ENCODE data around the gene RSAD1.
"Not testable (repeated sequence)": the region's sequence is repeated elsewhere in the genome, so short reads cannot be mapped to it uniquely, and the experiment has no call there.

Gene RSAD1

DNA sequence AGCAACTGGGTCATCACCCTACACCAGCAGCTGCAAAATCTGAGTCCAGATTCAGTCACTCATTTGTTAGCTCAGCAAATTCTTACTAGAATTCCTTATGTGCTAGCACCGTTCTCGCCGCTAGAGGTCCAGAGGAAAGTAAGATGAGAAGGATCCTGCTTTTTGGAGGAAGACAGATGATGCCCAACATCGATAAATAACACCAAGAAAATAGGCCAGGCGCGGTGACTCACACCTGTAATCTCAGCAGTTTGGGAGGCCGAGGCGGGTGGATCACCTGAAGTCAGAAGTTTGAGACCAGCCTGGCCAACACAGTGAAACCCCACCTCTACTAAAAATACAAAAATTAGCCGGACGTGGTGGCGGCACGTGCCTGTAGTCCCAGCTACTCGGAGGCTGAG is 5.9 kb upstream of the RSAD1 start:
- in situ Hi-C loops (cut with MboI; ENCODE audit: low sequenced_read_pairs); H3K27me3 ChIP-seq (ENCODE audit: low read depth); DNase-seq (ENCODE audit: low spot score in 2 of 2); H3K9me3 ChIP-seq; H3K4me3 ChIP-seq; H3K4me1 ChIP-seq; H3K36me3 ChIP-seq (replicated peaks): not testable (repeated sequence)

DNA sequence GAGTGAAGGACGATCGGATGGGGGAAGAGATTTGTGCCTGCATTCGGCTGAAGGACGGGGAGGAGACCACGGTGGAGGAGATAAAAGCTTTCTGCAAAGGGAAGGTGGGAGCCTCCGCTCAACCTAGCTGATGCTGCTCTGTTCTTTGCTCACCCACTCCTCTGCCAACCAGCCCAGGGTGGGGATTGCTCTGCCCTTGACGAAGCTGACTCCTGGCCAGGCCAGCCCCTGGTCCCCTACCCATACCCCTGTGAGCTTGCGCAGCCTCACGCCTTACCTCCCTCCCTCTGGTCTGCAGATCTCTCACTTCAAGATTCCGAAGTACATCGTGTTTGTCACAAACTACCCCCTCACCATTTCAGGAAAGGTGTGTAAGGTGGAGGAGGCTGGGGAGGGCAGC is 4.8 kb upstream of the RSAD1 start:
- no peak for DNase-seq (ENCODE audit: low spot score in 2 of 2)
- H3K27me3 ChIP-seq (ENCODE audit: low read depth) = no peaks in the 10 kb centered on the region
- H3K9me3 ChIP-seq = no peaks in the 10 kb centered on the region
- H3K4me3 ChIP-seq = no peak overlapping the region
- H3K36me3 ChIP-seq (replicated peaks) = no peaks in the 10 kb centered on the region
- peaks cover 4% of the 10 kb centered on the region; the same call in 1 of the 2 replicates for H3K4me1 ChIP-seq
- in situ Hi-C loops (cut with MboI; ENCODE audit: low sequenced_read_pairs) = no loop called here

DNA sequence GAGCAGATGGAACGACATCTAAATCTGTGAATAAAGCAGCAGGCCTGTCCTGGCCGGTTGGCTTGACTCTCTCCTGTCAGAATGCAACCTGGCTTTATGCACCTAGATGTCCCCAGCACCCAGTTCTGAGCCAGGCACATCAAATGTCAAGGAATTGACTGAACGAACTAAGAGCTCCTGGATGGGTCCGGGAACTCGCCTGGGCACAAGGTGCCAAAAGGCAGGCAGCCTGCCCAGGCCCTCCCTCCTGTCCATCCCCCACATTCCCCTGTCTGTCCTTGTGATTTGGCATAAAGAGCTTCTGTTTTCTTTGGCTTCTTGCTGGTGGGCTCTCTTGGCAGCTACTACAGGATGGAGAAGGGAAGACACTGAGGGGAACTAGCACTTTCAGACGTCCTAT is 4.1 kb upstream of the RSAD1 start:
- in situ Hi-C loops (cut with MboI; ENCODE audit: low sequenced_read_pairs) = no loop called here
- Histone ChIP-seq H3K4me1 (peaks cover 4% of the 10 kb centered on the region; the same call in 1 of the 2 replicates), H3K27me3 (ENCODE audit: low read depth) (no peaks in the 10 kb centered on the region), H3K9me3 (no peaks in the 10 kb centered on the region), H3K4me3 (no peak overlapping the region), H3K36me3 (replicated peaks) (no peaks in the 10 kb centered on the region)
- DNase-seq (ENCODE audit: low spot score in 2 of 2) = no peak

DNA sequence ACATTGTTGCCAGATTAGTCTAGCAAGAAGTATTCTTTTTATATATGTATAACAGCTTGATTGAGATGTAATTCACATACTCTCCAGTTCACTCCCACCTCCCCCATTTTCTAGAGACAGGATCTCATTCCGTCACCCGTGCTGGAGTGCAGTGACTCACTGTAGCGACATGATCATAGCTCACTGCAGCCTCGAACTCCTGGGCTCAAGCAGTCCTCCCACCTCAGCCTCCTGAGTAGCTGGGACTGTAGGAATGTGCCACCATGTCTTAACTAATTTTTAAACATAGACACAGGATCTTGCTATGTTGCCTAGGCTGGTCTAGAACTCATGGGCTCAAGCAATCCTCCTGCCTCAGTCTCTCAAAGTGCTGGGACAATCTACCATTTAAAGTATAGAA is 3.3 kb upstream of the RSAD1 start:
- Histone ChIP-seq H3K9me3 (no peaks in the 10 kb centered on the region), H3K4me1 (peaks cover 4% of the 10 kb centered on the region; the same call in 1 of the 2 replicates), H3K27me3 (ENCODE audit: low read depth) (no peaks in the 10 kb centered on the region), H3K36me3 (replicated peaks) (peaks cover 5% of the 10 kb centered on the region), H3K4me3 (no peak overlapping the region)
- in situ Hi-C loops (cut with MboI; ENCODE audit: low sequenced_read_pairs) = no loop called here
- DNase-seq (ENCODE audit: low spot score in 2 of 2) = no peak

DNA sequence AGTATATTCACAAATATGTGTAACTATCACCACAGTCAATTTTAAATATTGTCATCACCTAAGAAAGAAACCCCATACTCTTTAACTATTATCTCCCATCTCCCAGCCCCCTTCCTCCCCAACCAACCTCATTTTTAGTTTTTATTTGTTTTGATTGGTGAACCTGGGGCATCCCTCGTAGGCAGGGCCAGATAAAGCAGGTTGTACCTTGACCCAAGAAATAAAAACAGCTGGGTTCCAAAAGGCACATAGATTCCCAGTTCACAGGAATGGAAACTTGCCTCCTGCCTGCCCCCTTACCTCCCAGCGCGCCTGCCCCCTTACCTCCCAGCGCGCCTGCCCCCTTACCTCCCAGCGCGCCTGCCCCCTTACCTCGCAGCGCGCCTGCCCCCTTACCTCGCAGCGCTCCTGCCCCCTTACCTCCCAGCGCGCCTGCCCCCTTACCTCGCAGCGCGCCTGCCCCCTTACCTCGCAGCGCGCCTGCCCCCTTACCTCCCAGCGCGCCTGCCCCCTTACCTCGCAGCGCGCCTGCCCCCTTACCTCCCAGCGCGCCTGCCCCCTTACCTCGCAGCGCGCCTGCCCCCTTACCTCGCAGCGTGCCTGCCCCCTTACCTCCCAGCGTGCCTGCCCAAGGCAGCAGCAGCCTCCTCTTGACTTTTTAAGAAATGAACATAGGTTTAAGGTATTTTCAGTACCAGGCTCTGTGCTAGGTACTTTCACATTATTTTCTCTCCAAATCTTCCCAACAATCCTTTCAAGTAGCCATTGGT is 2.7 kb upstream of the RSAD1 start:
- H3K4me3 ChIP-seq; H3K36me3 ChIP-seq (replicated peaks); DNase-seq (ENCODE audit: low spot score in 2 of 2); in situ Hi-C loops (cut with MboI; ENCODE audit: low sequenced_read_pairs); H3K4me1 ChIP-seq; H3K27me3 ChIP-seq (ENCODE audit: low read depth); H3K9me3 ChIP-seq: not testable (repeated sequence)

DNA sequence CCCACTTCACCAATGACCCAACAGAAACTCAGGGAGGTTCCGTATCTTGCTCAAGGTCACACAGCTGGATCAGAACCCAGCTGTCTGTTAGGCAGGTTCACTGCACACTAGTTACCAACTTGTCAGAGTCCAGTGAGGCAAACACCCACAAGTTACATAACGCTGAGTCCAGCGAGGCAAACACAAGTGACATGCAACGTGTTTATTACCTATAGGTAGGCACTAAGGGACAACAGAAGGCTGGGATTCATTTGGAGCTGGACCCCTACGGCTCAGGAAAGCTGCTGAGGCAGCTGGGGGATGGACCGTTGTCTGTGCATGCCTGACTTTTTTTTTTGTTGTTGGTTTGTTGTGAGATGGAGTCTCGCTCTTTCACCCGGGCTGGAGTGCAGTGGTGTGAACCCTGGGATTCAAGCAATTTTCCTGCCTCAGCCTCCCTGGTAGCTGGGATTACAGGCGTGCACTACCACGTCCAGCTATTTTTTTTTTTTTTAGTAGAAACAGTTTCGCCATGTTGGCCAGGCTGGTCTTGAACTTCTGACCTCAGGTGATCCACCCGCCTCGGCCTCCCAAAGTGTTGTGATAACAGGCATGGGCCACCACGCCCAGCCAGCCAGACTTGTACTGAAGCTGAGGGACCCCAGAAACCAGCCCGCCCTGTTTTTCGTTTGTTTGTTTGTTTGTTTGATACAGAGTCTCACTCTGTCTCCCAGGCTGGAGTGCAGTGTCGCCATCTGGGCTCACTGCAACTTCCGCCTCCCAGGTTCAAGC is 1.9 kb upstream of the RSAD1 start:
- Histone ChIP-seq H3K9me3 (no peaks in the 10 kb centered on the region), H3K4me1 (peaks cover 6% of the 10 kb centered on the region; the same call in 1 of the 2 replicates), H3K27me3 (ENCODE audit: low read depth) (no peaks in the 10 kb centered on the region), H3K4me3 (no peak overlapping the region), H3K36me3 (replicated peaks) (peaks cover 13% of the 10 kb centered on the region)
- in situ Hi-C loops (cut with MboI; ENCODE audit: low sequenced_read_pairs) = no loop called here
- DNase-seq (ENCODE audit: low spot score in 2 of 2) = no peak

DNA sequence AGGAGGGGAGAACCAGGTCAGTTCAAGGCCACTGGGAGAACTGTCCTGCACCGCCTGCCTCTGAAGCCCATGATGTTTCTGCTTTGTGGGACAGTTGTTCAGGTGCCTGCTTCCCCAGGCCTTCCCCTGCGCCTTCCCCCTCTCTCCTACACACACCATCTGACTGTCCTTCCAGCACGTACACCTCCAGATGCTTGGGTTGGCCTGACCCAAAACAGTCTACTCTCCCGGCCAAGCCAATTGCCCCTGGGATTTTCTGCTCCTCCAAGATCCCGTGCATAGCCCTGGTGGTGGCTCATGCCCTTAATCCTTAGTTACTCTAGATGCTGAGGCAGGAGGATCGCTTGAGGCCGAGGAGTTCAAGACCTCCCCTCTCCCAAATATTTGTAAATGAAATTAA is 684 bp upstream of the RSAD1 start:
- no peak for DNase-seq (ENCODE audit: low spot score in 2 of 2)
- no peaks in the 10 kb centered on the region for H3K27me3 ChIP-seq (ENCODE audit: low read depth)
- peaks cover 6% of the 10 kb centered on the region; the same call in 1 of the 2 replicates for H3K4me1 ChIP-seq
- H3K36me3 ChIP-seq (replicated peaks) = peaks cover 24% of the 10 kb centered on the region
- H3K4me3 ChIP-seq = peak overlapping the region; percentile 51
- H3K9me3 ChIP-seq = no peaks in the 10 kb centered on the region
- in situ Hi-C loops (cut with MboI; ENCODE audit: low sequenced_read_pairs) = no loop called here

DNA sequence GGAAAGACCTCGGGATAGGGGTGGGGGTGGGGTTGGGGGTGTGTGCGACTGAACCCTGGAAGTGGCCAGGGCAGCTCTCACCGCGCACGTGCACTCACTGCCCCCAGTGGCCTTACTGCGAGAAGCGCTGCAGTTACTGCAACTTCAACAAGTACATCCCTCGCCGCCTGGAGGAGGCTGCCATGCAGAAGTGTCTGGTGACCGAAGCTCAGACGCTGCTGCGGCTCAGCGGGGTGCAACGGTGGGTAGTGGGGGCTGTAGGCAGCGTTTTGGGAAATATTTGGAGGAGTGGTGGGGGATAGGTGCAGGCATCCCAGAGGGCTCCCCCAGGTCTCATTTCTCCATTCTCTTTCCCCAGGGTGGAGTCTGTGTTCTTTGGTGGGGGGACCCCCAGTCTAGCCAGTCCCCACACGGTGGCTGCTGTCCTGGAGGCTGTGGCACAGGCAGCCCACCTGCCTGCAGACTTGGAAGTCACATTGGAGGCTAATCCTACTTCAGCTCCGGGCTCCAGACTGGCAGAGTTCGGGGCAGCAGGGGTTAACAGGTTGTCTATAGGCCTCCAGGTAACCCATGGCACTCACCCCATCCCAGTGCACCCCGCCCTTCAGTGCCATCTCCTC is 972 bp downstream of the RSAD1 start:
- peaks cover 39% of the 10 kb centered on the region for H3K36me3 ChIP-seq (replicated peaks)
- H3K4me3 ChIP-seq = peak overlapping the region; percentile 51
- peak; percentile 81 to 89 for DNase-seq (ENCODE audit: low spot score in 2 of 2)
- no peaks in the 10 kb centered on the region for H3K9me3 ChIP-seq
- in situ Hi-C loops (cut with MboI; ENCODE audit: low sequenced_read_pairs) = loop anchor here (10.0 kb wide), 1 partner anchor 145 kb away; no protein-coding TSS in a partner anchor
- H3K4me1 ChIP-seq = peaks cover 6% of the 10 kb centered on the region; the same call in 1 of the 2 replicates
- no peaks in the 10 kb centered on the region for H3K27me3 ChIP-seq (ENCODE audit: low read depth)

DNA sequence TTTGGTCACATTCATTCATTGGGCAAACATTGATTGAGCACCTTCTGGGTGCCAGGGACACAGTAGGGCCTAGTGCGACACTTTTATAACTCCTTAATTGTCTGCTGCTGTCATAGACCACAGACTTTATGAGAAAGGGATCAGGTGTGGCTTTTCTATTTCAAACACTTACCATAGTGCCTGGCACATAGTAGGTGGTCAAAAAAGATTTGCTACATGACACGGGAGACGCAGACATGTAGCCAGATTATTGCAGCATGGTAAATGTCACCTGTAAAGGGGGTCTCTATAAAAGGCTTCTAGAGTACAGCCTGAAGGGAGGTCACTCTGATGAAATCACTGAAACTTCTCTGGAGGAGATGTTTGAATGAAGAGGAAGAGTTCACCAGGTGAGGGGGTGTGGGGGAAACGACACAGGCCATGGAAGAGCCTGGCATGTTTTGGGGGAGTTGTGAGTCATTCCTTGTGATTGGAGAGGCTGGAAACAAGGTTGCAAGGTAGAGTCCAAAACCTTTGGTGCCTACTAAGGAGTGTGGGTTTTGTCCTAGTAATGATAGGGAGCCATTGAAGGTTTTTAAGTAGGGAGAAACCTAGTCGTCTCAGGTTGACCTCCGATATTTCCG is 1.6 kb downstream of the RSAD1 start:
- Histone ChIP-seq H3K9me3 (no peaks in the 10 kb centered on the region), H3K36me3 (replicated peaks) (peaks cover 44% of the 10 kb centered on the region), H3K4me1 (peaks cover 6% of the 10 kb centered on the region; the same call in 1 of the 2 replicates), H3K4me3 (peak overlapping the region; percentile 51; the same call in 1 of the 2 replicates), H3K27me3 (ENCODE audit: low read depth) (no peaks in the 10 kb centered on the region)
- in situ Hi-C loops (cut with MboI; ENCODE audit: low sequenced_read_pairs) = loop anchor here (10.0 kb wide), 1 partner anchor 145 kb away; no protein-coding TSS in a partner anchor
- no peak for DNase-seq (ENCODE audit: low spot score in 2 of 2)

DNA sequence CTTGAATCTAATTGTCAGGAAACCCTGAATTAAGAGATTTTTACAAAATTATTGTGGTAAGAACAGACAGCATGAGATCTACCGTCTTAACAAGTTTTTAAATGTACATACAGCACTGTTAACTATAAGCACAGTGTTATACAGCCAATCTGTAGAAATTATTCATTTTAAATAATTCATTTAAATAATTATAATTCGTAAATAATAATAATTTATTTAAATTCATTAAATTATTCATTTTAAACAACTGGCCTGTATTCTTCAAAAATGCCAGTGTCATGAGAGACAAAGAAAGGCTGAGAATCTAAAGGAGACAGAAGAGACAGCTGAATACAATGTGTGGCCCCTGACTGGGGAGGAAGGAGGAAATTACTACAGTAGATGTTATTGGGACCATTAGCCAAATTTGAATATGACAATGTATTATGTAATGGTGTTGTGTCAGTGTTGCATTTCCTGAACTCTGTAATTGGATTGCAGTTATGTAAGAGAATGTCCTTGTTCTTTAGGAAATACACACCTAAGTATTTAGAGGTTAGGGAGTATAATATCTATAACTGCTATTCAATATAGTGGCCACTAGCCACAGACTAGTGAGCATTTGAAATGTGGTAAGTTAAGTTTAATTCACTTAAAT is 2.3 kb downstream of the RSAD1 start:
- H3K27me3 ChIP-seq (ENCODE audit: low read depth) = no peaks in the 10 kb centered on the region
- in situ Hi-C loops (cut with MboI; ENCODE audit: low sequenced_read_pairs) = loop anchor here (10.0 kb wide), 1 partner anchor 144 kb away; no protein-coding TSS in a partner anchor
- peaks cover 6% of the 10 kb centered on the region; the same call in 1 of the 2 replicates for H3K4me1 ChIP-seq
- no peak overlapping the region for H3K4me3 ChIP-seq
- no peaks in the 10 kb centered on the region for H3K9me3 ChIP-seq
- H3K36me3 ChIP-seq (replicated peaks) = peaks cover 51% of the 10 kb centered on the region
- no peak for DNase-seq (ENCODE audit: low spot score in 2 of 2)

DNA sequence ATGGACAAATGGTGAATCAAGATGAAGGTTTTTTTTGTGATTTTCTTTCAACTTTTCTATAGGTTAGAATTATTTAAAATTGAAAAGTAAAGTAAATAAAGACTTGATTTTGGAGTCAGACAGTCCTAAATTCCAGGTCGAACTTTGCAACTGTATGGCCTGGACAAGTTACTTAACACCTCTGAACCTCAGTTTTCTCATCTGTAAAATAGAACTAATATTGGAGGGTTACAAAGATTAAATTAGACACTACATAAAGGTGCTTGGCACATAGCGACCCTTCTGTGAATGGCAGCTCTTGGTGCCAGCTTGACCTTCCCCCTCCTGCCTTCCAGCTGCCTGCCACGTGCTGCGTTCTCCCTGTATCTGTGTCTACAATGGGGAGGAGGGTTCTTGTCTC is 3.0 kb downstream of the RSAD1 start:
- Histone ChIP-seq H3K36me3 (replicated peaks) (peaks cover 51% of the 10 kb centered on the region), H3K4me3 (no peak overlapping the region), H3K4me1 (peaks cover 6% of the 10 kb centered on the region; the same call in 1 of the 2 replicates), H3K27me3 (ENCODE audit: low read depth) (no peaks in the 10 kb centered on the region), H3K9me3 (no peaks in the 10 kb centered on the region)
- DNase-seq (ENCODE audit: low spot score in 2 of 2) = no peak
- in situ Hi-C loops (cut with MboI; ENCODE audit: low sequenced_read_pairs) = loop anchor here (10.0 kb wide), 1 partner anchor 143 kb away; no protein-coding TSS in a partner anchor

DNA sequence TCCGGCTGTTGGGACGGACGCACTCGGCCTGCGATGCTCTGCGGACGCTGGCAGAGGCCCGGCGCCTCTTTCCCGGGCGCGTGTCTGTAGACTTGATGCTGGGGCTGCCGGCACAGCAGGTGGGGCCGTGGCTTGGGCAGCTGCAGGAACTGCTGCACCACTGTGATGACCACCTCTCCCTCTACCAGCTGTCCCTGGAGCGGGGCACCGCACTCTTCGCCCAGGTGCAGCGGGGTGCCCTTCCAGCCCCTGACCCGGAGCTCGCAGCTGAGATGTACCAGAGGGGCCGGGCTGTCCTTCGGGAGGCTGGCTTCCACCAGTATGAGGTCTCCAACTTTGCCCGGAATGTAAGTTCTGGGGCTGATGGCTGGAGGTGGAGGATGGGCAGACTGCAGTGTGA is 3.5 kb downstream of the RSAD1 start:
- no peak for DNase-seq (ENCODE audit: low spot score in 2 of 2)
- H3K4me3 ChIP-seq = no peak overlapping the region
- H3K36me3 ChIP-seq (replicated peaks) = peaks cover 51% of the 10 kb centered on the region
- H3K4me1 ChIP-seq = peaks cover 6% of the 10 kb centered on the region; the same call in 1 of the 2 replicates
- no peaks in the 10 kb centered on the region for H3K27me3 ChIP-seq (ENCODE audit: low read depth)
- in situ Hi-C loops (cut with MboI; ENCODE audit: low sequenced_read_pairs) = loop anchor here (10.0 kb wide), 1 partner anchor 143 kb away; no protein-coding TSS in a partner anchor
- H3K9me3 ChIP-seq = no peaks in the 10 kb centered on the region

DNA sequence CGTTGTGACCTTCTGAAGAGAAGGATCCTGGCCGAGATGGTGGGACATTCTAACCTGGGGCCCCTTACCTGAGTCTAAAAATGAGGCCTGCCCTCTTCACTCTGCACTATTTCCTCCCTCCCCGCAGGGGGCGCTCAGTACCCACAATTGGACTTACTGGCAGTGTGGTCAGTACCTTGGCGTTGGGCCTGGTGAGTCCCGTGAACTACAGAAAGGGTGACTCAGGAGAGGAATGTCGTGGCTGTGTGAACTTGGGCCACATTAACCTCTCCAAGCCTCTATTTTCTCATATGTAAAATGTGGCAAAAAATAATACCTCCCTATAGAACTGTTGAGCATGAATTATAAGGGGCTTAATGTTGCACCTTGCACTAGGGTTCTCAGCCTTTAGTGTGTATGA is 3.9 kb downstream of the RSAD1 start:
- in situ Hi-C loops (cut with MboI; ENCODE audit: low sequenced_read_pairs) = loop anchor here (10.0 kb wide), 1 partner anchor 142 kb away; no protein-coding TSS in a partner anchor
- H3K36me3 ChIP-seq (replicated peaks) = peaks cover 51% of the 10 kb centered on the region
- DNase-seq (ENCODE audit: low spot score in 2 of 2) = peak; percentile 64 to 90
- no peaks in the 10 kb centered on the region for H3K9me3 ChIP-seq
- no peaks in the 10 kb centered on the region for H3K27me3 ChIP-seq (ENCODE audit: low read depth)
- peaks cover 6% of the 10 kb centered on the region; the same call in 1 of the 2 replicates for H3K4me1 ChIP-seq
- no peak overlapping the region for H3K4me3 ChIP-seq

All from HAP-1 (cell line).